ENCODE data around the gene GNPTAB. TPM values are rescaled to one million over a fixed set of nuclear protein-coding genes. Genes with fewer than 3 reads are reported as not detected.

GNPTAB gene
- total and polyA plus RNA-seq, 2 of the 13 experiments (the other 11 are each of a cell fraction or from before 2014, with no cell fraction given), result 13.6 to 19.4 TPM

- H3K9me3 ChIP-seq (ENCODE audit: low read length), result no peaks in the 10 kb centered on the region
- H3K9ac ChIP-seq (ENCODE audit: insufficient read depth, low read depth, low read length), result no peak within 1 kb of the TSS
- FAIRE-seq (no peak), DNase-seq (ENCODE audit: low spot score) (no peak), ATAC-seq (peak; percentile 60)
- no peak within 1 kb of the TSS for H3K4me2 ChIP-seq (ENCODE audit: low read depth, low read length)
- no peak within 1 kb of the TSS for H3K4me3 ChIP-seq (replicated peaks in 1 of 3; ENCODE audit: insufficient read depth in 1 of 3, low read depth in 2 of 3, low read length in 3 of 3)
- POLR2A ChIA-PET, result no interaction called here
- no peaks in the 10 kb centered on the region for H3K79me2 ChIP-seq (ENCODE audit: insufficient read depth, low read length)
- H4K20me1 ChIP-seq (ENCODE audit: insufficient read depth, low read length), result no peaks in the 10 kb centered on the region
- no peak within 1 kb of the TSS for H3K27ac ChIP-seq (ENCODE audit: extremely low read length, insufficient read depth, low read length)
- no TSS peak for BruUV-seq (replicated peaks)
- no peaks in the 10 kb centered on the region for H3K27me3 ChIP-seq (ENCODE audit: control insufficient read depth in 1 of 2, insufficient read depth in 2 of 2, low read length in 2 of 2)
- 98% methylated on average over 57 of the region's 57 CpGs for WGBS (ENCODE audit: low lambda C conversion rate)
- peaks cover 10 to 39% of the 10 kb centered on the region in 2 experiments for H3K36me3 ChIP-seq (replicated peaks in 1 of 2; ENCODE audit: control insufficient read depth in 1 of 2, insufficient read depth in 2 of 2, low read length in 2 of 2)
- intact Hi-C loops (cut with micrococcal nuclease; ENCODE audit: unreplicated experiment) (no loop called here), in situ Hi-C loops (cut with HindIII; ENCODE audit: extremely low pct_ligation_motif_present, low pct_unique_long_range_greater_than_20kb) (no loop called here)
- CTCF ChIA-PET (ENCODE audit: low intra/inter-chr PET ratio, low total read pairs), result no interaction called here
- no peak within 1 kb of the TSS for H2AFZ ChIP-seq (ENCODE audit: low read length)
- H3K4me1 ChIP-seq (ENCODE audit: insufficient read depth, low read length), result no peaks in the 10 kb centered on the region
- no peak for TF ChIP-seq TIGD3 (CRISPR knock-in tag; IDR thresholded peaks at IDR 0.05; ENCODE audit: borderline replicate concordance)
- TF ChIP-seq MED8 (CRISPR knock-in tag; IDR thresholded peaks at IDR 0.05; ENCODE audit: insufficient replicate concordance), result no peak
- TF ChIP-seq HOXA5 (CRISPR knock-in tag; IDR thresholded peaks at IDR 0.05), result no peak
- TF ChIP-seq SAP130 (CRISPR knock-in tag; IDR thresholded peaks at IDR 0.05; ENCODE audit: low read depth), result no peak
- TF ChIP-seq GPN1 (CRISPR knock-in tag; IDR thresholded peaks at IDR 0.05; ENCODE audit: borderline replicate concordance), result no peak
- TF ChIP-seq RBM22 (optimal IDR thresholded peaks at IDR 0.05; ENCODE audit: low read length), result peak; percentile 56
- TF ChIP-seq AGO2 (optimal IDR thresholded peaks at IDR 0.05; ENCODE audit: low read depth, low read length), result peak; percentile 91
- no peak for TF ChIP-seq HNRNPLL (IDR thresholded peaks at IDR 0.05; ENCODE audit: low read depth, low read length, poor library complexity, severe bottlenecking)
- TF ChIP-seq SKI (IDR thresholded peaks at IDR 0.05; ENCODE audit: partially characterized antibody), result no peak
- TF ChIP-seq POLR2G (IDR thresholded peaks at IDR 0.05; ENCODE audit: low read depth, low read length), result peak; percentile 38; the same call in 1 of the 2 replicates
- TF ChIP-seq ZXDC (CRISPR knock-in tag; IDR thresholded peaks at IDR 0.05), result no peak
- TF ChIP-seq MTA1 (CRISPR knock-in tag; IDR thresholded peaks at IDR 0.05; ENCODE audit: borderline replicate concordance), result no peak
- peak; percentile 52; the same call in 1 of the 2 replicates for TF ChIP-seq ZBTB38 (CRISPR knock-in tag; IDR thresholded peaks at IDR 0.05)
- no peak for TF ChIP-seq ERF (CRISPR knock-in tag; IDR thresholded peaks at IDR 0.05)
- no peak for TF ChIP-seq ZNF891 (CRISPR knock-in tag; IDR thresholded peaks at IDR 0.05)
- TF ChIP-seq THAP8 (CRISPR knock-in tag; IDR thresholded peaks at IDR 0.05; ENCODE audit: borderline replicate concordance), result no peak
- TF ChIP-seq NKX3-1 (CRISPR knock-in tag; IDR thresholded peaks at IDR 0.05), result no peak
- no peak for TF ChIP-seq ZNF577 (CRISPR knock-in tag; IDR thresholded peaks at IDR 0.05; ENCODE audit: borderline replicate concordance, low read depth)
These were observed 91.7 kb downstream of the GNPTAB start, which contains the start of gene SYCP3 for GRCh38 chr12:101738920-101739665. Gene SYCP3 (minus strand): TSS chr12:101739462. CDS start chr12:101737935, 1,527 bp downstream.
